Breast epithelium (tissue), 3 donors: ENCODE measurements around the gene COL4A4.

Source experiments
- POLR2A ChIP-seq: fragments of 450-650 bp; IDR thresholded peaks from one replicate; pipeline ENCODE4 v1.6.1; 2016; ENCODE audit warnings: antibody characterized with exemption, mild to moderate bottlenecking, moderate library complexity
- TF ChIP-seq, protein P1 (sequence below), 3 donors: fragments of 450-650 bp; IDR thresholded peaks; one replicate each; pipeline ENCODE4 v1.5.1; 2016 to 2017; ENCODE audit warnings: antibody characterized with exemption in 3 of 3, mild to moderate bottlenecking in 3 of 3, moderate library complexity in 3 of 3

DNA sequence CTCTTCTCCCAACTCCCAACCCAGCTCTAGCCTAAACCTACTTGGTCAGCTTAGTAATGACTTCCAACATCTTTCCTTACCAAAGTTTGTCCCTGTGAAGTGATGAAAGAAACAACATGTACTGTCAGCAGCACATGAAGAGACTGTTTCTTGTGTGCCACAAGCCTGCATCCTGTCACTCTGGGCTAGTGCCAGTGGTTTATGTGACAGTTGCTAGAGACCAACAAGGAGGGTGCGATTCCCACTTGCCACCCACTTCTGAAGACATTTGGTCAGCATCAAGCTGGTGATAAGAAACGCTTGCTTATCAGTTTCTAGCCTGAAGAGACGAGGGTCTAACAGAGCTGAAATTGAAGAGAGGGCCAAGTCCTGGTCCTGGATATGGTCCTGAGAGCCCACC is 132.6 kb downstream of the COL4A4 start:
- TF ChIP-seq, protein P1, sequence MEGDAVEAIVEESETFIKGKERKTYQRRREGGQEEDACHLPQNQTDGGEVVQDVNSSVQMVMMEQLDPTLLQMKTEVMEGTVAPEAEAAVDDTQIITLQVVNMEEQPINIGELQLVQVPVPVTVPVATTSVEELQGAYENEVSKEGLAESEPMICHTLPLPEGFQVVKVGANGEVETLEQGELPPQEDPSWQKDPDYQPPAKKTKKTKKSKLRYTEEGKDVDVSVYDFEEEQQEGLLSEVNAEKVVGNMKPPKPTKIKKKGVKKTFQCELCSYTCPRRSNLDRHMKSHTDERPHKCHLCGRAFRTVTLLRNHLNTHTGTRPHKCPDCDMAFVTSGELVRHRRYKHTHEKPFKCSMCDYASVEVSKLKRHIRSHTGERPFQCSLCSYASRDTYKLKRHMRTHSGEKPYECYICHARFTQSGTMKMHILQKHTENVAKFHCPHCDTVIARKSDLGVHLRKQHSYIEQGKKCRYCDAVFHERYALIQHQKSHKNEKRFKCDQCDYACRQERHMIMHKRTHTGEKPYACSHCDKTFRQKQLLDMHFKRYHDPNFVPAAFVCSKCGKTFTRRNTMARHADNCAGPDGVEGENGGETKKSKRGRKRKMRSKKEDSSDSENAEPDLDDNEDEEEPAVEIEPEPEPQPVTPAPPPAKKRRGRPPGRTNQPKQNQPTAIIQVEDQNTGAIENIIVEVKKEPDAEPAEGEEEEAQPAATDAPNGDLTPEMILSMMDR (IDR thresholded peaks at IDR 0.05): no peak
- no peak for TF ChIP-seq POLR2A
